ENCODE data around the gene GRIN2B.

DNA sequence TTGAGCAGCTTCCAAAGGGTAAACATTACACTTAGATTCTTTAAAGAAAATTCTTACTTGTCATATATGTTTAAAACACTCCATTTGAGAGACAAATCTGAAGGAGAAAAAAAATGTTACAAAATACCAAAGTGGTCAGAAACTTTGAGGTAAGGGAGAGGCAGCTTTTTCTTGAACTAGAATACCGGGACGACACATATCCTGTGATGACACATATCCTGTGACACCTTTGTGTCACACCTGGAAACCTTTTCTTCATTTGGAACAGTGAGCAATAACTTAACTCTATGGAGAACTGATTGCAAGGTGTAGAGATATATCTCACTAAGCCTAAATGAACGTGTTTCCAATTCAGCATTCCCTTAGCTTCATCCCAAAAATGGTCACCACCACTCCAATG, 4.6 kb upstream of the GRIN2B start:
- TF ChIP-seq, protein P1, sequence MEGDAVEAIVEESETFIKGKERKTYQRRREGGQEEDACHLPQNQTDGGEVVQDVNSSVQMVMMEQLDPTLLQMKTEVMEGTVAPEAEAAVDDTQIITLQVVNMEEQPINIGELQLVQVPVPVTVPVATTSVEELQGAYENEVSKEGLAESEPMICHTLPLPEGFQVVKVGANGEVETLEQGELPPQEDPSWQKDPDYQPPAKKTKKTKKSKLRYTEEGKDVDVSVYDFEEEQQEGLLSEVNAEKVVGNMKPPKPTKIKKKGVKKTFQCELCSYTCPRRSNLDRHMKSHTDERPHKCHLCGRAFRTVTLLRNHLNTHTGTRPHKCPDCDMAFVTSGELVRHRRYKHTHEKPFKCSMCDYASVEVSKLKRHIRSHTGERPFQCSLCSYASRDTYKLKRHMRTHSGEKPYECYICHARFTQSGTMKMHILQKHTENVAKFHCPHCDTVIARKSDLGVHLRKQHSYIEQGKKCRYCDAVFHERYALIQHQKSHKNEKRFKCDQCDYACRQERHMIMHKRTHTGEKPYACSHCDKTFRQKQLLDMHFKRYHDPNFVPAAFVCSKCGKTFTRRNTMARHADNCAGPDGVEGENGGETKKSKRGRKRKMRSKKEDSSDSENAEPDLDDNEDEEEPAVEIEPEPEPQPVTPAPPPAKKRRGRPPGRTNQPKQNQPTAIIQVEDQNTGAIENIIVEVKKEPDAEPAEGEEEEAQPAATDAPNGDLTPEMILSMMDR (IDR thresholded peaks at IDR 0.05; ENCODE audit: low read depth, low read length, missing input control) = no peak
- TF ChIP-seq, protein P2, sequence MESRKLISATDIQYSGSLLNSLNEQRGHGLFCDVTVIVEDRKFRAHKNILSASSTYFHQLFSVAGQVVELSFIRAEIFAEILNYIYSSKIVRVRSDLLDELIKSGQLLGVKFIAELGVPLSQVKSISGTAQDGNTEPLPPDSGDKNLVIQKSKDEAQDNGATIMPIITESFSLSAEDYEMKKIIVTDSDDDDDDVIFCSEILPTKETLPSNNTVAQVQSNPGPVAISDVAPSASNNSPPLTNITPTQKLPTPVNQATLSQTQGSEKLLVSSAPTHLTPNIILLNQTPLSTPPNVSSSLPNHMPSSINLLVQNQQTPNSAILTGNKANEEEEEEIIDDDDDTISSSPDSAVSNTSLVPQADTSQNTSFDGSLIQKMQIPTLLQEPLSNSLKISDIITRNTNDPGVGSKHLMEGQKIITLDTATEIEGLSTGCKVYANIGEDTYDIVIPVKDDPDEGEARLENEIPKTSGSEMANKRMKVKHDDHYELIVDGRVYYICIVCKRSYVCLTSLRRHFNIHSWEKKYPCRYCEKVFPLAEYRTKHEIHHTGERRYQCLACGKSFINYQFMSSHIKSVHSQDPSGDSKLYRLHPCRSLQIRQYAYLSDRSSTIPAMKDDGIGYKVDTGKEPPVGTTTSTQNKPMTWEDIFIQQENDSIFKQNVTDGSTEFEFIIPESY (IDR thresholded peaks at IDR 0.05) = no peak
- TF ChIP-seq, protein P3, sequence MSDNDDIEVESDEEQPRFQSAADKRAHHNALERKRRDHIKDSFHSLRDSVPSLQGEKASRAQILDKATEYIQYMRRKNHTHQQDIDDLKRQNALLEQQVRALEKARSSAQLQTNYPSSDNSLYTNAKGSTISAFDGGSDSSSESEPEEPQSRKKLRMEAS (IDR thresholded peaks at IDR 0.05) = no peak
- no peak for TF ChIP-seq GABPA (IDR thresholded peaks at IDR 0.05 in 1 of 2, conservative IDR thresholded peaks at IDR 0.05 in 1 of 2)

Measured in liver (tissue), 3 donors.